Measurements from ENCODE around the gene CNPY1. TPM values are rescaled to one million over a fixed set of nuclear protein-coding genes. Genes with fewer than 3 reads are reported as not detected.

The CNPY1 gene
- total and polyA plus RNA-seq, 9 of the 15 experiments (the other 6 are each of a cell fraction or from before 2014, with no cell fraction given) = not detected

GRCh38 chr7:155481764-155482163 is 64.6 kb downstream of the CNPY1 start:
- ChIA-PET POLR2A (interaction anchor here (0.7 to 1.1 kb wide), 2 partner anchors 10 to 620 kb away, joined by 3 read pairs; no protein-coding TSS in a partner anchor), CTCF (ENCODE audit: low intra/inter-chr PET ratio) (no interaction called here)
- peaks cover under 1% of the 10 kb centered on the region; the same call in 1 of the 2 replicates for H4K20me1 ChIP-seq (replicated peaks; ENCODE audit: control insufficient read depth, insufficient read depth, low read length)
- H3K9me1 ChIP-seq (ENCODE audit: control insufficient read depth, insufficient read depth, low read length) = no peaks in the 10 kb centered on the region
- intact Hi-C loops (cut with micrococcal nuclease) = no loop called here
- H3K36me3 ChIP-seq (ENCODE audit: control insufficient read depth, insufficient read depth, low read length) = no peaks in the 10 kb centered on the region
- H3K27ac ChIP-seq (ENCODE audit: extremely low read depth, low read depth, low read length) = no peak overlapping the region
- no peaks in the 10 kb centered on the region for H3K79me2 ChIP-seq (ENCODE audit: control insufficient read depth, insufficient read depth, low read length)
- ATAC-seq = no peak
- in situ Hi-C loops (cut with MboI) = no loop called here
- BruUV-seq (replicated peaks) = no TSS peak
- peaks cover 6% of the 10 kb centered on the region for H3K9me3 ChIP-seq (replicated peaks; ENCODE audit: control insufficient read depth, insufficient read depth, low read depth, low read length)
- DNase-seq (ENCODE audit: extremely low read depth in 1 of 4, low spot score in 3 of 4) = no peak
- 2% methylated on average over 11 of the region's 11 CpGs for WGBS (ENCODE audit: insufficient coverage, low coverage, missing lambda C conversion rate)
- H3K4me2 ChIP-seq (ENCODE audit: insufficient read depth, low read length) = no peak overlapping the region
- FAIRE-seq = no peak
- no peak overlapping the region for H3K9ac ChIP-seq (ENCODE audit: insufficient read depth in 1 of 2, low read depth in 2 of 2, low read length in 2 of 2)
- peaks cover 0 to 3% of the 10 kb centered on the region in 2 experiments; a peak in 1 of 5 replicates for H3K4me1 ChIP-seq (replicated peaks in 1 of 2; ENCODE audit: control insufficient read depth in 2 of 2, insufficient read depth in 2 of 2, low read length in 2 of 2)
- no peak overlapping the region for H2AFZ ChIP-seq (ENCODE audit: low read depth, low read length)
- peaks cover 45 to 59% of the 10 kb centered on the region in 2 experiments for H3K27me3 ChIP-seq (ENCODE audit: control insufficient read depth in 2 of 2, insufficient read depth in 2 of 2, low read length in 2 of 2)
- no peak overlapping the region for H3K4me3 ChIP-seq
- TF ChIP-seq GTF2F1 (IDR thresholded peaks at IDR 0.05; ENCODE audit: low read depth, low read length) = no peak
- no peak for TF ChIP-seq CCNT2 (IDR thresholded peaks at IDR 0.05; ENCODE audit: borderline replicate concordance, extremely low read depth, insufficient read length, low read depth, low read length)
- TF ChIP-seq BACH1 (tag; IDR thresholded peaks at IDR 0.05) = no peak
- no peak for TF ChIP-seq GATAD2A (IDR thresholded peaks at IDR 0.05)
- no peak for TF ChIP-seq ZKSCAN3 (CRISPR knock-in tag; IDR thresholded peaks at IDR 0.05)
- TF ChIP-seq ZFX (CRISPR knock-in tag; IDR thresholded peaks at IDR 0.05) = no peak
- no peak for TF ChIP-seq E2F3 (CRISPR knock-in tag; IDR thresholded peaks at IDR 0.05)
- no peak for TF ChIP-seq GABPB2 (CRISPR knock-in tag; conservative IDR thresholded peaks at IDR 0.05)
- TF ChIP-seq, protein P1, sequence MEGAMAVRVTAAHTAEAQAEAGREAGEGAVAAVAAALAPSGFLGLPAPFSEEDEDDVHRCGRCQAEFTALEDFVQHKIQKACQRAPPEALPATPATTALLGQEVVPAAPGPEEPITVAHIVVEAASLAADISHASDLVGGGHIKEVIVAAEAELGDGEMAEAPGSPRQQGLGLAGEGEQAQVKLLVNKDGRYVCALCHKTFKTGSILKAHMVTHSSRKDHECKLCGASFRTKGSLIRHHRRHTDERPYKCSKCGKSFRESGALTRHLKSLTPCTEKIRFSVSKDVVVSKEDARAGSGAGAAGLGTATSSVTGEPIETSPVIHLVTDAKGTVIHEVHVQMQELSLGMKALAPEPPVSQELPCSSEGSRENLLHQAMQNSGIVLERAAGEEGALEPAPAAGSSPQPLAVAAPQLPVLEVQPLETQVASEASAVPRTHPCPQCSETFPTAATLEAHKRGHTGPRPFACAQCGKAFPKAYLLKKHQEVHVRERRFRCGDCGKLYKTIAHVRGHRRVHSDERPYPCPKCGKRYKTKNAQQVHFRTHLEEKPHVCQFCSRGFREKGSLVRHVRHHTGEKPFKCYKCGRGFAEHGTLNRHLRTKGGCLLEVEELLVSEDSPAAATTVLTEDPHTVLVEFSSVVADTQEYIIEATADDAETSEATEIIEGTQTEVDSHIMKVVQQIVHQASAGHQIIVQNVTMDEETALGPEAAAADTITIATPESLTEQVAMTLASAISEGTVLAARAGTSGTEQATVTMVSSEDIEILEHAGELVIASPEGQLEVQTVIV (CRISPR knock-in tag; IDR thresholded peaks at IDR 0.05; ENCODE audit: borderline replicate concordance) = no peak
- TF ChIP-seq TEAD2 (tag; IDR thresholded peaks at IDR 0.05) = no peak
- no peak for TF ChIP-seq MECOM (CRISPR knock-in tag; IDR thresholded peaks at IDR 0.05)
- TF ChIP-seq FOXA3 (CRISPR knock-in tag; conservative IDR thresholded peaks at IDR 0.05 in 1 of 2, IDR thresholded peaks at IDR 0.05 in 1 of 2) = no peak
- TF ChIP-seq, protein P2, sequence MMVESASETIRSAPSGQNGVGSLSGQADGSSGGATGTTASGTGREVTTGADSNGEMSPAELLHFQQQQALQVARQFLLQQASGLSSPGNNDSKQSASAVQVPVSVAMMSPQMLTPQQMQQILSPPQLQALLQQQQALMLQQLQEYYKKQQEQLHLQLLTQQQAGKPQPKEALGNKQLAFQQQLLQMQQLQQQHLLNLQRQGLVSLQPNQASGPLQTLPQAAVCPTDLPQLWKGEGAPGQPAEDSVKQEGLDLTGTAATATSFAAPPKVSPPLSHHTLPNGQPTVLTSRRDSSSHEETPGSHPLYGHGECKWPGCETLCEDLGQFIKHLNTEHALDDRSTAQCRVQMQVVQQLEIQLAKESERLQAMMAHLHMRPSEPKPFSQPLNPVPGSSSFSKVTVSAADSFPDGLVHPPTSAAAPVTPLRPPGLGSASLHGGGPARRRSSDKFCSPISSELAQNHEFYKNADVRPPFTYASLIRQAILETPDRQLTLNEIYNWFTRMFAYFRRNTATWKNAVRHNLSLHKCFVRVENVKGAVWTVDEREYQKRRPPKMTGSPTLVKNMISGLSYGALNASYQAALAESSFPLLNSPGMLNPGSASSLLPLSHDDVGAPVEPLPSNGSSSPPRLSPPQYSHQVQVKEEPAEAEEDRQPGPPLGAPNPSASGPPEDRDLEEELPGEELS (CRISPR knock-in tag; IDR thresholded peaks at IDR 0.05; ENCODE audit: borderline replicate concordance) = no peak
- TF ChIP-seq, protein P3, sequence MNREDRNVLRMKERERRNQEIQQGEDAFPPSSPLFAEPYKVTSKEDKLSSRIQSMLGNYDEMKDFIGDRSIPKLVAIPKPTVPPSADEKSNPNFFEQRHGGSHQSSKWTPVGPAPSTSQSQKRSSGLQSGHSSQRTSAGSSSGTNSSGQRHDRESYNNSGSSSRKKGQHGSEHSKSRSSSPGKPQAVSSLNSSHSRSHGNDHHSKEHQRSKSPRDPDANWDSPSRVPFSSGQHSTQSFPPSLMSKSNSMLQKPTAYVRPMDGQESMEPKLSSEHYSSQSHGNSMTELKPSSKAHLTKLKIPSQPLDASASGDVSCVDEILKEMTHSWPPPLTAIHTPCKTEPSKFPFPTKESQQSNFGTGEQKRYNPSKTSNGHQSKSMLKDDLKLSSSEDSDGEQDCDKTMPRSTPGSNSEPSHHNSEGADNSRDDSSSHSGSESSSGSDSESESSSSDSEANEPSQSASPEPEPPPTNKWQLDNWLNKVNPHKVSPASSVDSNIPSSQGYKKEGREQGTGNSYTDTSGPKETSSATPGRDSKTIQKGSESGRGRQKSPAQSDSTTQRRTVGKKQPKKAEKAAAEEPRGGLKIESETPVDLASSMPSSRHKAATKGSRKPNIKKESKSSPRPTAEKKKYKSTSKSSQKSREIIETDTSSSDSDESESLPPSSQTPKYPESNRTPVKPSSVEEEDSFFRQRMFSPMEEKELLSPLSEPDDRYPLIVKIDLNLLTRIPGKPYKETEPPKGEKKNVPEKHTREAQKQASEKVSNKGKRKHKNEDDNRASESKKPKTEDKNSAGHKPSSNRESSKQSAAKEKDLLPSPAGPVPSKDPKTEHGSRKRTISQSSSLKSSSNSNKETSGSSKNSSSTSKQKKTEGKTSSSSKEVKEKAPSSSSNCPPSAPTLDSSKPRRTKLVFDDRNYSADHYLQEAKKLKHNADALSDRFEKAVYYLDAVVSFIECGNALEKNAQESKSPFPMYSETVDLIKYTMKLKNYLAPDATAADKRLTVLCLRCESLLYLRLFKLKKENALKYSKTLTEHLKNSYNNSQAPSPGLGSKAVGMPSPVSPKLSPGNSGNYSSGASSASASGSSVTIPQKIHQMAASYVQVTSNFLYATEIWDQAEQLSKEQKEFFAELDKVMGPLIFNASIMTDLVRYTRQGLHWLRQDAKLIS (CRISPR knock-in tag; IDR thresholded peaks at IDR 0.05) = no peak

Measured in K562 (cell line).